G401 (cell line): ENCODE data around the gene CHN1. TPM values are rescaled to one million over a fixed set of nuclear protein-coding genes. Genes with fewer than 3 reads are reported as not detected.
A peak's percentile ranks its signal among the peaks of the same experiment; 100 is the strongest.

Experiments used
- DNase-seq: peaks from one replicate; pipeline ENCODE4 v3.0.0-alpha.2; 2015; ENCODE audit warnings: low spot score
- in situ Hi-C: cut with HindIII; loops from 2 replicates; pipeline ENCODE4 v1.10.0; 2016; ENCODE audit warnings: low sequenced_read_pairs, mixed read lengths
- total RNA-seq: library from RNA; depleted of rRNA; stranded (reverse); fragments of >200 nt; shearing (Covaris generic); gene quantifications from 2 replicates; pipeline ENCODE4 v1.2.3, GENCODE V29; 2014

The CHN1 gene
- total RNA-seq, 1 experiment from 2014 or later: 0.34 TPM

DNA sequence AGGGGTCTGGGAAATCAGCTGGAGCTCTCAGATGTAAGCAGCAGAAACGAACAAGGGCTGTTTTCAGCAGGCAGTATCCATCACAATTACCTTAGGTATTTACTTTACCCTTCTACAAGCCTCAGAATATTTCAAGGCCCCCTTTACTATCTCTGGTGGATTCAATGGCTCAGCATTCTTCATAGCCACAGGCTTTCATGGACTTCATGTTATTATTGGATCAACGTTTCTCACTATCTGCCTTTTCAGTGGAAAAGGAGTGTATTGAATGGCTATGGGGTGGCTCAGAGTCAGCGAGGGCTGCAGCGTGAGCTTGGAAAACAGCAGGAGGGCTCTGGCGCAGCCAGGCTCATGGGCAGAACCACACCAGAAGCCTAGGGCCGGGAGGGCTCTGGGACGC lies 224.3 kb downstream of the CHN1 start:
- no peak for DNase-seq
- in situ Hi-C loops: no loop called here

GRCh38 chr2:174780191-174780840 lies 224.9 kb downstream of the CHN1 start:
- in situ Hi-C loops: no loop called here
- DNase-seq: no peak

DNA sequence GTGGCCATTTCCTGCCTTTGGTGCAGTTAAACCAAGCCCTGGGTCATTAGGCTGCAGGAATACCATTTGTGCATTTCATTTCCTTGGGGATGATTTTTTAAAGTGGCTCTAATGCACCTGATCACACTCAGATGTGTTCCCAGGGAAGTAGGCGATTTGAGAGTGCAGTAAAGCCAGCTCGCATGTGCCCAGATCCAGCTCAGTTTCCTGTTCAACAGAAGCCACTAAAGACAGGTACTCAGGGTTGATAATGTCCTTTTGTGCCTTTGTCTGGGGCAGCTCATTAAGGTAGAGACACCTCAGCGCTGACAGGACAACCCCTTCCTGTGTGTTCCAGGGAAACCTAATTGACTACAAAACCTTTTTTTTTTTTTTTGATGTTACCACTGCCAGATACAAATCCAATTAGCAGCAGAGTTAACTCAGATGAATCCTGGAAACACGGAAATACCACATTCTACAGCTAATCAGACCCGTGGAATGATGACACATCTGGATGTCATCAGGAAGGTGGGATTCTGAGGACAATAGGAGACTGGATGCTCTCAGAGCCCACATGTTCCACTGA lies 225.7 kb downstream of the CHN1 start:
- no peak for DNase-seq
- in situ Hi-C loops: no loop called here

GRCh38 chr2:174778085-174778981 lies 226.8 kb downstream of the CHN1 start:
- DNase-seq: no peak
- in situ Hi-C loops: no loop called here

DNA sequence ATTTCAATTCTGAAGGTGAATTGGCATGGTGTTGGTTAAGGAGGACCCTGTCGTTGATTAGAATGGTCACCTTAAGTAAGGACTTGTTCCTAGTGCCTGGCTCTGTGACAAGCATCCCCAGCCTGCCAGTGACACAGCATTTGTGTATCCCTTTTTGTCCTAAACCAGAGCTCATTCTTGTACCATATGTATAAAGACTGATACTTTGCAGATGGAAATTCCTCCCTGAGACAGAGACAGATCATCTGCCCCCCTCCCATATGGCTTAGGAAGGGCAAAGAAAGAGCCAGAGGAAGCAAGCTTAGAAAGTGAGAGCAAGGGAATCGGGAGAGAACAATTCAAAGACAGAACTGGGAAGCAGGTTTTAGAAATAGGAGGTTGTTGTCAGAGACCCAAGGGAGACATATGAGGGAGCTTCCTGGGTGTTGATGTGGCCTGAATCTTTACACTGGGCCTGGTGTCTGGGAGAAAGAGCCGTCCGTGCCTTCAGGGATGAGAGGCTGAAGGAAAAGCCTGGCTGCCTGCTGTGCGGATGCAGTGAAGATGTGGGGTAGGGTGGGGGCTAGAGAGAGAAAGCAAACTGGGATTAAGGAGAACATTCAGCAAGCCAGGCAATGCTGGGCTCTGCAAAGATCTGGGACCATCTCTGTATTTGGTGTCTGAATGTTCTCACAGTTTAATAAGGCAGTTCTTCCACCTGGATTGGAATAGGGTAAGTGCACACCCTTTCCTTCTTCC lies 227.7 kb downstream of the CHN1 start:
- in situ Hi-C loops: no loop called here
- no peak for DNase-seq

GRCh38 chr2:174776675-174777074 lies 228.5 kb downstream of the CHN1 start:
- in situ Hi-C loops: no loop called here
- no peak for DNase-seq

- in situ Hi-C loops: no loop called here
These were observed 229.0 kb downstream of the CHN1 start for GRCh38 chr2:174776223-174776622.

GRCh38 chr2:174775571-174775980 lies 229.6 kb downstream of the CHN1 start:
- DNase-seq: no peak
- in situ Hi-C loops: no loop called here

More at GRCh38 chr2:174776223-174776622, 229.0 kb downstream of the CHN1 start:
- no peak for DNase-seq

- in situ Hi-C loops: no loop called here
- no peak for DNase-seq
These were observed 230.3 kb downstream of the CHN1 start for GRCh38 chr2:174774886-174775285.

DNA sequence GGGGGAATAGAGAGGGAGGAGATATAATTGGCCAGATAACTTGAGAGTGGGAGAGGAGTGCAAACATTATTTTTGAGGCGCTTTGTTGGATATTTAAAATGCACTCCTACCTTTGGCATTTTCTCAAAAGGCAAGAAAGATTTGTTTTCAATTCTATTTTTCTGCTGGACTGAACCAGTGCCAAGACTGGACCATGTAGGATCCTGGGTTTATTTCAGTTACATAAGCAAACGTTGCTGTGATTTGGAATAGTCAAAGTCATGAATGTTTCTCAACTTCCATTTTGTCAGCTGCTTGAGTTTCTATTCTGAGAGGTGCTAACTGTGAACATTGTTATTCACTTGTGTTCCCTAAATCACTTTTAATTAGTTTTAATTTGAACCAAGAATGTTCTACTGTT lies 232.0 kb downstream of the CHN1 start:
- no peak for DNase-seq
- in situ Hi-C loops: no loop called here

GRCh38 chr2:174772472-174772801 lies 232.7 kb downstream of the CHN1 start:
- no peak for DNase-seq
- in situ Hi-C loops: no loop called here

GRCh38 chr2:174771631-174772471 lies 233.3 kb downstream of the CHN1 start:
- peak; percentile 83 for DNase-seq
- in situ Hi-C loops: no loop called here

GRCh38 chr2:174771136-174771535 lies 234.0 kb downstream of the CHN1 start:
- in situ Hi-C loops: no loop called here
- no peak for DNase-seq

GRCh38 chr2:174768557-174768956 lies 236.6 kb downstream of the CHN1 start:
- no peak for DNase-seq
- in situ Hi-C loops: no loop called here

DNA sequence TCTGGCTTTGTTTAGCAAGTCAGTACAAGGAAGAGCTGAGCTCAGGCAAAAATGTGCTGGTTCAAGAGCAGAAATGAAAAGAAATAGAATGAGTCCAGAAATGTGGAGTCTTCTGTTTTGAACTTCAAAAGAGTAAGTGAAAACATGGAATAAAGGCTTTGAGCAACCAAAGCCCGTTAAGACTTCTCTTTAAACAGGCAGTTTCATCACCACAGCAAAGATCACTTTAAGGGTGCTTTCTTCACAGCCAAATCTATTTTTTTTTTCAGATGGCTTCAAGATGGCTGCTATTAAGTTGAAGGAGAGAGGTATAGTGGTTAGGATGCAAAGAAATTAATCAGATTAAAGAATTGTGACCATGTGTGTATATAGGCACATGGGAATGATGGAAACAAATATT lies 238.9 kb downstream of the CHN1 start:
- in situ Hi-C loops: no loop called here
- DNase-seq: no peak

DNA sequence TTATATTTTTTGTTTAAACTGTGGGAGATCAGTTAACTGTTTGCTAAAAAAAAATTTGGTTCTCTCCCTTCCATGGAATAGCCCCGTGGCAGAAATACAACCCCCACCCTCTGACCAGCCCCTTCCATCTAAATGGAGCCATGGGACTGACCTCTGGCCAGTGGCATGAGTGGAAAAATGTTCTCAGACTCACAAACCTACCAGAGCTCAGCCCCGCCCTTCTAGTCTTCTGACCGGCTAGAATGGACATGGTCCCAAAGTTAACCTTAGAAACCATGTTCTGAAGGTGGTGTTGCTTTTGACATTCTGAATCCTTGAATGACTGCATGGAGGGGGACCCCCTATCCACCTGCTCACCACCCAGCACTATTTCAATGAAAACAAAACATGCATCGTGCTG lies 239.6 kb downstream of the CHN1 start:
- in situ Hi-C loops: no loop called here

DNA sequence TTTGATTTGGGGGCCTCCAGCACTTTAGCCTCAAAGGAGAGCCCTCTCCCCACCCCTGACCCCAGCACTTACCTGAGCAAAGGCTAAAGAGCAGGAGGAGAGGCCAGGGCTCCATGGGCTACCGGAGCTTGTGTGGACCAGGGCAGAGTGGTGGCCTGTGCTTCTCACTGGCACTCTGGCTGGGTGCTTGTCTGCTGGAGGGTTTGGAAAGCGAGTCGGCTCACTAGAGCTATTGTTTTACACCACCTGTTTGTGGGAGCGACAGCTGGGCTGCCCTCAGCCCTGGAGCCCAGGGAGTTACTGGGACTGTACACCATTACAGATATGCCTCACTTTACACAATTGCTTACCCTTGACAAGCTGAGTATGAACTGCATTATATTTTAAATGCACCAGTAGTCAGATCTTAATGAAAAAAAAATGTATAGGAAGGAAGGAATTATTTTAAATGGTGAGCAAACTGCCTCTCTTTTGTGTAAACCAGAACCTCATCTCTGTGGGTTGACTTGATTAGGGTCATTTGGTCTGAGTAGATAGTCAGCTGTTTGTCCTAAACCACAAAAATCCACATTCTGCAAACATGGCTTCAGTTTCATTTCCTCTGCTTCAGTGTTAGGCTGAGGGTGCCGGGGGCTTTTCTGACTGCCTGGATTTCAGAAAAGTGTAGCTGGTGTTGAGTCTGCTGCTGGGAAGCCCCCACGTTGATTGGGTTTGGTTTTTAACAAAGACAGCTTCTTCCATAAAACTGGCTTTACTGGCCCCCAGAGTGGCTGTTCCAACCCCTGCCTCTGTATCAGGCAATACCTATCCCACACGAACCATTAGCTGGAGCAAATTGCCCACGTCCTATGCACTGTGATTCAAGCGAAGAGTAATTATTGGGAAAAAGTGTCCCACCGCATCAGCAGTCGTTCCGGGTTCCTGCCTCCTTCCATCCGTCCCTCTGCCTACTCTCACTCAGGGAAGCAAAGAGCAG lies 240.6 kb downstream of the CHN1 start, which contains the start of gene CHRNA1:
Gene CHRNA1 (minus strand): TSS at position 193 of the 976 bp plus-strand sequence. CDS start 78 bp downstream, at position 115.
- in situ Hi-C loops: no loop called here
- no peak for DNase-seq

More for the DNA sequence above, 239.6 kb downstream of the CHN1 start:
- DNase-seq: no peak

DNA sequence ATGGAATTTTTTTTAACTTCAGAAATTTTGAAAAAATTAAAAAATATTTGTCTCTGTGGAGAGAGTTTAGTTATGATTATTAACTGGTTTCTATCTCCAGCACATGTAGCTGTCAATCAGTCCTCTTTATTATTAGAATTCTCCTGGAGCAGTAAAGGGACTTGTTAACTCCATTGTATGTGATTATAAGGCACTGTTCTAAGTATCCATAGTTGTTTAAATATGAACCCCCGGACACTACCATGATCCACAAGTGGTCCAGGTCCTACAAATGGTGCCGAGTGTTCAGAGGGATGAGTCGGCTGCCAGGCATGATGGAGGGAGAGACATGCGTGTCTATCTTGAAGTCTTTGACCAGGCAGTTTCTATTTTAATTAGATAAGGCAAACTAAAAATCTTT lies 241.4 kb downstream of the CHN1 start:
- in situ Hi-C loops: no loop called here
- no peak for DNase-seq
